ENCODE data around the gene MYO1D. TPM values are rescaled to one million over a fixed set of nuclear protein-coding genes. Genes with fewer than 3 reads are reported as not detected.

Gene MYO1D
- total RNA-seq, 4 donors from 2014 or later = 247 to 569 (median 444) TPM

DNA sequence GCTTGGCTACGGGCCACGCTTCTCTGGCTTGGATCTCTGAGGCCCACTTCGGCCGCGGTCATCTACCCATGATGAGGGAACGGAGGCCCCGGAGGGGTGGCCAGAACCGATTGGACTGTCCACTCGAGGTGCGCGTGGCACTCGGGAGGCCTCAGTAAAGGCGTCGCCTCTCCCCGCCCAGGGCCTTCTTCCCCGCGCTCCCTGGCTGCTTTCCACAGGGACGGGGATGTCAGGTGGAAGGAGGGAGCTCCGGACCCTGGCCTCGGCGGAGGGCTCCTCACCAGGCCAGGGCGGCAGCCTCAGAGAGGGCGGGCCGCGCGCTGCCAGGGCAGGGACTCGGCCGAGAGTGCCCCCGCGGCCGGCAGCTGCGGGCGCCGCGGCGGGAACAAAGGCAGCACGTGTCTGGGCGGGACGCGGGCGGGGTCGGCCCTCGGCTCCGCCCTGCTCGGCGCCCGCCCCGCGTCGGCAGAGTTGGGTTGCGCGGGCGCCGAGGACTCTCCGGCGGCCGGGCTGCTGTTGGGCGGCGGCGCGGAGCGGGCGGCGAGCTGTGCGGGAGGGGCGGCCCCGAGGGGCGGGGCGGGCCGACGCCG is 390.7 kb downstream of the MYO1D start:
- peak; percentile 73 for DNase-seq
- intact Hi-C loops (cut with DNase I; ENCODE audit: low total_unique reads) (loop anchor here (10.0 kb wide), 1 partner anchor 269 kb away; no protein-coding TSS in a partner anchor), in situ Hi-C loops (cut with MboI; ENCODE audit: low pct_ligation_motif_present in 1 of 4, low pct_unique_long_range_greater_than_20kb in 1 of 4, low sequenced_read_pairs in 3 of 4) (loop anchor here in 2 of 4 donors (25.0 kb wide), 2 partner anchors 276 to 426 kb away; no protein-coding TSS in a partner anchor)
- Histone ChIP-seq H3K4me1 (peaks cover 0 to 24% (median 11%) of the 10 kb centered on the region in 4 donors), H3K4me3 (peak overlapping the region in 3 of 4 donors; percentile 58 to 59 (median 58)), H3K9me3 (no peaks in the 10 kb centered on the region), H3K27me3 (no peaks in the 10 kb centered on the region), H3K27ac (peak overlapping the region; percentile 50 to 67 (median 64)), H3K36me3 (peaks cover 0 to 7% (median 1%) of the 10 kb centered on the region in 4 donors)
- WGBS, 2 donors (ENCODE audit: low coverage in 1 of 2) = 16% methylated on average over 41 of the region's 72 CpGs; no CpG with 5 or more reads in 1 of the 2 donors
- TF ChIP-seq POLR2AphosphoS5 (IDR thresholded peaks at IDR 0.05) = no peak
- TF ChIP-seq, protein P1, sequence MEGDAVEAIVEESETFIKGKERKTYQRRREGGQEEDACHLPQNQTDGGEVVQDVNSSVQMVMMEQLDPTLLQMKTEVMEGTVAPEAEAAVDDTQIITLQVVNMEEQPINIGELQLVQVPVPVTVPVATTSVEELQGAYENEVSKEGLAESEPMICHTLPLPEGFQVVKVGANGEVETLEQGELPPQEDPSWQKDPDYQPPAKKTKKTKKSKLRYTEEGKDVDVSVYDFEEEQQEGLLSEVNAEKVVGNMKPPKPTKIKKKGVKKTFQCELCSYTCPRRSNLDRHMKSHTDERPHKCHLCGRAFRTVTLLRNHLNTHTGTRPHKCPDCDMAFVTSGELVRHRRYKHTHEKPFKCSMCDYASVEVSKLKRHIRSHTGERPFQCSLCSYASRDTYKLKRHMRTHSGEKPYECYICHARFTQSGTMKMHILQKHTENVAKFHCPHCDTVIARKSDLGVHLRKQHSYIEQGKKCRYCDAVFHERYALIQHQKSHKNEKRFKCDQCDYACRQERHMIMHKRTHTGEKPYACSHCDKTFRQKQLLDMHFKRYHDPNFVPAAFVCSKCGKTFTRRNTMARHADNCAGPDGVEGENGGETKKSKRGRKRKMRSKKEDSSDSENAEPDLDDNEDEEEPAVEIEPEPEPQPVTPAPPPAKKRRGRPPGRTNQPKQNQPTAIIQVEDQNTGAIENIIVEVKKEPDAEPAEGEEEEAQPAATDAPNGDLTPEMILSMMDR (IDR thresholded peaks at IDR 0.05) = no peak
- no peak for TF ChIP-seq EP300 (IDR thresholded peaks at IDR 0.05; ENCODE audit: low read depth)
- TF ChIP-seq POLR2A (IDR thresholded peaks at IDR 0.05) = no peak

DNA sequence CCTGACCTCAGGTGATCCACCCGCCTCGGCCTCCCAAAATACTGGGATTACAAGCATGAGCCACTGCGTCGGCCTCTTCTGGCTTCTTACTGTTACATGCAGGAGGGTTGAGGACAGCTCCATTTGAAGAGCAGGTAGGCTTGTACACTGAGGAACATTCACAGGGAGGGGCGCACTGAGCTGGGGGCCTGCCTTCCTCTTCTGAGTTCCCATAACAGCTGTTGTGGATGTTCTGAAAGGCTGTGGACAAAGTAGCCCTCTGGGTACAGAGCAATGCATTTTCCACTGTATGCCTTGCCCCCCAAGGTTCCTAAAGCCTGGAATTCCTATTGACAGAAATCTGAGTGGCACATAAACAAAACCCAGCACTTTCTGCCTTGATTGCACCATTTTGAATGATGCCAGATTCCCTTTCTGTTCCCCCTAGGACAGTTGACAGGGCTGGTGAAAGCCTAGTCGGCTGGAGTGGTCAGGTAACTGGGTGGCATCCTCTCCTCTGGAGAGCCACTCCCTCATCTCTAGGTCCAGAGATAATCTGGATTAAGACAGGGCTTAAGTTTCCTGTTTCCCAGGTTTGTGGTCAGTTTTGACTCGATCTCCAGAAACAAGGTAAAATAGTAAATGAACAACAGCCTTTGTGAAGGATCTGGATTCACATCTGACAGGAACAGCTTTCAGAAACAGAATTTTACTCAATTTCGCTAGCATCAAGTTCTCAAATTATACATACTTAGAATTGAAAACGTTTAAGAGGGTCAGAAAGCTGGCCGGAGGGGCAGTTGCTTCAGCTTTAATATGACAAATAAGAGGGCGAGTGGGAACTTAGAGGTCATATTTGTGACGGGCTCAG is 391.4 kb downstream of the MYO1D start:
- Histone ChIP-seq H3K4me1 (peaks cover 0 to 24% (median 11%) of the 10 kb centered on the region in 4 donors), H3K27ac (peak overlapping the region; percentile 50 to 67 (median 64)), H3K36me3 (peaks cover 0 to 14% (median 4%) of the 10 kb centered on the region in 4 donors), H3K9me3 (no peaks in the 10 kb centered on the region), H3K27me3 (no peaks in the 10 kb centered on the region), H3K4me3 (peak overlapping the region in 2 of 4 donors; percentile 58 to 59)
- intact Hi-C loops (cut with DNase I; ENCODE audit: low total_unique reads) (loop anchor here (10.0 kb wide), 1 partner anchor 269 kb away; no protein-coding TSS in a partner anchor), in situ Hi-C loops (cut with MboI; ENCODE audit: low pct_ligation_motif_present in 1 of 4, low pct_unique_long_range_greater_than_20kb in 1 of 4, low sequenced_read_pairs in 3 of 4) (loop anchor here in 2 of 4 donors (25.0 kb wide), 2 partner anchors 277 to 427 kb away; no protein-coding TSS in a partner anchor)
- TF ChIP-seq POLR2A (IDR thresholded peaks at IDR 0.05) (no peak), POLR2AphosphoS5 (IDR thresholded peaks at IDR 0.05) (no peak), EP300 (IDR thresholded peaks at IDR 0.05; ENCODE audit: low read depth) (no peak)
- TF ChIP-seq, protein P1 (IDR thresholded peaks at IDR 0.05) = no peak
- DNase-seq = no peak
- WGBS, 2 donors (ENCODE audit: low coverage in 1 of 2) = 57 to 80% methylated on average over 5 to 12 of the region's 12 CpGs

GRCh38 chr17:32484628-32485027 is 392.3 kb downstream of the MYO1D start:
- H3K4me3 ChIP-seq = no peak overlapping the region
- H3K27ac ChIP-seq = no peak overlapping the region
- H3K9me3 ChIP-seq = no peaks in the 10 kb centered on the region
- 77 to 82% methylated on average over 3 to 11 of the region's 11 CpGs for WGBS, 2 donors (ENCODE audit: low coverage in 1 of 2)
- H3K27me3 ChIP-seq = no peaks in the 10 kb centered on the region
- peaks cover 0 to 19% (median 10%) of the 10 kb centered on the region in 4 donors for H3K36me3 ChIP-seq
- intact Hi-C loops (cut with DNase I; ENCODE audit: low total_unique reads) (loop anchor here (10.0 kb wide), 1 partner anchor 270 kb away; no protein-coding TSS in a partner anchor), in situ Hi-C loops (cut with MboI; ENCODE audit: low pct_ligation_motif_present in 1 of 4, low pct_unique_long_range_greater_than_20kb in 1 of 4, low sequenced_read_pairs in 3 of 4) (loop anchor here in 2 of 4 donors (25.0 kb wide), 2 partner anchors 278 to 428 kb away; no protein-coding TSS in a partner anchor)
- DNase-seq = no peak
- H3K4me1 ChIP-seq = peaks cover 0 to 24% (median 11%) of the 10 kb centered on the region in 4 donors
- TF ChIP-seq POLR2AphosphoS5 (IDR thresholded peaks at IDR 0.05) (no peak), EP300 (IDR thresholded peaks at IDR 0.05; ENCODE audit: low read depth) (no peak), POLR2A (IDR thresholded peaks at IDR 0.05) (no peak)
- TF ChIP-seq, protein P1 (IDR thresholded peaks at IDR 0.05) = no peak
